GM12801 (cell line): Measurements from ENCODE around the gene NFXL1.

Experiments
- CTCF ChIP-seq: IDR thresholded peaks from one replicate; pipeline ENCODE4 v1.5.1; 2011; ENCODE audit warnings: control low read depth; ENCODE audit not compliant: insufficient read length; ENCODE audit errors: extremely low read depth

Gene NFXL1

DNA sequence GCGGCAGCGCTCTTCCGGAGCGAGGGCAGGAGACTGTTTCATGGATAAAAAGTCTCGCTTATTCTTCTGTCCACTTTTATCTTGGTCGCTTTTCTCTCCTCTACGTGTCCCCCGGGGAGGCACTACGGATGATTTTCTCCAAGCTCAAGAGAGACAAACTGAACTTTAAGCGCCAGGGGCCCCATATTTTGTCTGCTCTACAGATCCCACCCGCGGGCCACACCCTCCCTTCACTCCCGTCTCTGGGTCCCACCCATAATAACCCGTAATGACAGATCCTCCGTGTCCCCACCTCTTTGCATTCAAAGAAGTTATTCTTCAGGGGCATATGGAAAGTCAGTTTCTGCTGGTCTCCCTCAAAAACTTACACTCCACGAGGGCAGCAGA is 76.5 kb downstream of the NFXL1 start, which contains the start of gene CORIN:
Gene CORIN, minus strand, starts transcription at position 160 of the 387 bp plus-strand sequence. Its CDS starts 118 bp downstream, at position 42.
- TF ChIP-seq CTCF = no peak

- no peak for TF ChIP-seq CTCF
Measured at GRCh38 chr4:47837094-47837907, 77.1 kb downstream of the NFXL1 start.

DNA sequence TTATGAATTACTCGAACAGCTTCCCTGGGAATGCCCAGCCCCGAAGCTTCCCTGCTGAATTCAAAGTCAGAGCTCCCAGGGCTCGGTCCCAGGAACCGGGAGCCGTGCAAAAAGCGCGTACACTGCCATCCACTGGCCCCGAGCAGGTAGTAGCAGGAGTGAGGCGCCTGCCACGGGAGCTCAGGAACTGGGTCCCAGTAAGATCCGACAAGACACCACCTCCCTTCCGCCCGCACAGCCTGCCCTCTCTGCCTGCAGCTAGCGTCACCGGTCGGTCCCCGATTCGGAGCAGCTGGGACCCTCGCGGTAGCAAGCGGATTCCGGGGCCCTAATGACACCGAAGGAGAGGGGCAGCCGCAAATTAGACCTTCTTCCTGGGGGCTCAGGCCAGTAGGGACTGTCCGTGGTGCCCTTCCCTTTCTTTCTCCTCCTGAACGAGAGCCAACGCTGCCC is 77.7 kb downstream of the NFXL1 start:
- TF ChIP-seq CTCF = no peak

DNA sequence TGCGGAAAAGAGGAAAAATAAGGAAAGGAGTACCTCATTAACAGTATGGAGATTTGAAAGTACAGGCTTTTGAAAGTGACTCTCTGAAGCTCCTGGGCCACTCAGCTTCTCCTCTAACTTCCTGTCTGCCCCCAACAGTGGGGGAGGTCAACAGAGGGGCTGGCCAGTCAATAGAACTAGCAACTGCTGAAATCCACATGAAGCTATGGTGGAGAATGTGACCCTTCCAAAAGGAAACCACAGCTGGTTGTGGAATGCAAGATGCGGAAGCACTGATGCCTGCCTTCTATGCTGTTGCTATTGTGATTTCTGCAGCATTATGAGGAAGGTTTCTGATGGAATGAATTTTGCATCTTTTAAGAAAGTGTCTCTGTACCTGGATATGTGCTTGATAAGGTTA is 78.9 kb downstream of the NFXL1 start:
- no peak for TF ChIP-seq CTCF

- no peak for TF ChIP-seq CTCF
Measured at GRCh38 chr4:47831026-47831679, 83.2 kb downstream of the NFXL1 start.

GRCh38 chr4:47830265-47831025 is 83.9 kb downstream of the NFXL1 start:
- TF ChIP-seq CTCF = no peak

- no peak for TF ChIP-seq CTCF
Measured at GRCh38 chr4:47829438-47829837, 84.9 kb downstream of the NFXL1 start.
